Measurements from ENCODE around the gene CACNA2D4. TPM values are rescaled to one million over a fixed set of nuclear protein-coding genes. Genes with fewer than 3 reads are reported as not detected.
A peak's percentile ranks its signal among the peaks of the same experiment; 100 is the strongest.

Gene CACNA2D4
- total and polyA plus RNA-seq, 2 of the 13 experiments (the other 11 are each of a cell fraction or from before 2014, with no cell fraction given) = 14.2 to 136 TPM

DNA sequence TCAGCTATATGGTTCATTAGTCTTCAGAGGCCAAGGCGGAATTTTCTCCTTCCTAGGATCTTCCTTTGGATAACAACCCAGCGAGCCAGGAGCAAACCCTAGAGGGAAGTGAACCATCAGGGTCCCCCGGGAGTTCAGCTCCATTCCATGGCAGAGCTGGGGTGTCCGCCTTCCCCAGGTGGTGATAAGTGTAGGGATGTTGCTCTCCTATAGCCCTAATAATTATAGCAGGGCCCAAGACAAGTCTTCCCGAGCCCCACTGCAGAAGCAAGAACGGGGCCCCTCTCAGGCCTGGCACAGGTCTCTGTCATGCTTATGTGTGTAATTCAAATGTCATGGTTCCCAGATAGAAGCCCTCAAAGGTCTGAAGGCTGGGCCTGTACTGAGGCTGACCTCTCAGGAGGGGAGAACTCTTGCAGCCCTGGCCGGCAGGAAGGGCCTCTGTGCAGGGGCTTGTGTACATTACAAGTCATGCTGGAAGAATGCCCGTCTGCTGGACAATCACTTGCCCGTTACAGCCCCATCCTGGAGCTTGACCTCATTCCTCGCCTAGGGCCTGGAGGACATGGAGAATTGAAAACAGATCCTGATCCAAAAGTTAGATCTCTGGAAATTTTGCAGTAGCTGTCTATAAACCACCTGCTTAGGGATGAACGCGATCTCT is 80.8 kb downstream of the CACNA2D4 start (continued):
- TF ChIP-seq, protein P1, sequence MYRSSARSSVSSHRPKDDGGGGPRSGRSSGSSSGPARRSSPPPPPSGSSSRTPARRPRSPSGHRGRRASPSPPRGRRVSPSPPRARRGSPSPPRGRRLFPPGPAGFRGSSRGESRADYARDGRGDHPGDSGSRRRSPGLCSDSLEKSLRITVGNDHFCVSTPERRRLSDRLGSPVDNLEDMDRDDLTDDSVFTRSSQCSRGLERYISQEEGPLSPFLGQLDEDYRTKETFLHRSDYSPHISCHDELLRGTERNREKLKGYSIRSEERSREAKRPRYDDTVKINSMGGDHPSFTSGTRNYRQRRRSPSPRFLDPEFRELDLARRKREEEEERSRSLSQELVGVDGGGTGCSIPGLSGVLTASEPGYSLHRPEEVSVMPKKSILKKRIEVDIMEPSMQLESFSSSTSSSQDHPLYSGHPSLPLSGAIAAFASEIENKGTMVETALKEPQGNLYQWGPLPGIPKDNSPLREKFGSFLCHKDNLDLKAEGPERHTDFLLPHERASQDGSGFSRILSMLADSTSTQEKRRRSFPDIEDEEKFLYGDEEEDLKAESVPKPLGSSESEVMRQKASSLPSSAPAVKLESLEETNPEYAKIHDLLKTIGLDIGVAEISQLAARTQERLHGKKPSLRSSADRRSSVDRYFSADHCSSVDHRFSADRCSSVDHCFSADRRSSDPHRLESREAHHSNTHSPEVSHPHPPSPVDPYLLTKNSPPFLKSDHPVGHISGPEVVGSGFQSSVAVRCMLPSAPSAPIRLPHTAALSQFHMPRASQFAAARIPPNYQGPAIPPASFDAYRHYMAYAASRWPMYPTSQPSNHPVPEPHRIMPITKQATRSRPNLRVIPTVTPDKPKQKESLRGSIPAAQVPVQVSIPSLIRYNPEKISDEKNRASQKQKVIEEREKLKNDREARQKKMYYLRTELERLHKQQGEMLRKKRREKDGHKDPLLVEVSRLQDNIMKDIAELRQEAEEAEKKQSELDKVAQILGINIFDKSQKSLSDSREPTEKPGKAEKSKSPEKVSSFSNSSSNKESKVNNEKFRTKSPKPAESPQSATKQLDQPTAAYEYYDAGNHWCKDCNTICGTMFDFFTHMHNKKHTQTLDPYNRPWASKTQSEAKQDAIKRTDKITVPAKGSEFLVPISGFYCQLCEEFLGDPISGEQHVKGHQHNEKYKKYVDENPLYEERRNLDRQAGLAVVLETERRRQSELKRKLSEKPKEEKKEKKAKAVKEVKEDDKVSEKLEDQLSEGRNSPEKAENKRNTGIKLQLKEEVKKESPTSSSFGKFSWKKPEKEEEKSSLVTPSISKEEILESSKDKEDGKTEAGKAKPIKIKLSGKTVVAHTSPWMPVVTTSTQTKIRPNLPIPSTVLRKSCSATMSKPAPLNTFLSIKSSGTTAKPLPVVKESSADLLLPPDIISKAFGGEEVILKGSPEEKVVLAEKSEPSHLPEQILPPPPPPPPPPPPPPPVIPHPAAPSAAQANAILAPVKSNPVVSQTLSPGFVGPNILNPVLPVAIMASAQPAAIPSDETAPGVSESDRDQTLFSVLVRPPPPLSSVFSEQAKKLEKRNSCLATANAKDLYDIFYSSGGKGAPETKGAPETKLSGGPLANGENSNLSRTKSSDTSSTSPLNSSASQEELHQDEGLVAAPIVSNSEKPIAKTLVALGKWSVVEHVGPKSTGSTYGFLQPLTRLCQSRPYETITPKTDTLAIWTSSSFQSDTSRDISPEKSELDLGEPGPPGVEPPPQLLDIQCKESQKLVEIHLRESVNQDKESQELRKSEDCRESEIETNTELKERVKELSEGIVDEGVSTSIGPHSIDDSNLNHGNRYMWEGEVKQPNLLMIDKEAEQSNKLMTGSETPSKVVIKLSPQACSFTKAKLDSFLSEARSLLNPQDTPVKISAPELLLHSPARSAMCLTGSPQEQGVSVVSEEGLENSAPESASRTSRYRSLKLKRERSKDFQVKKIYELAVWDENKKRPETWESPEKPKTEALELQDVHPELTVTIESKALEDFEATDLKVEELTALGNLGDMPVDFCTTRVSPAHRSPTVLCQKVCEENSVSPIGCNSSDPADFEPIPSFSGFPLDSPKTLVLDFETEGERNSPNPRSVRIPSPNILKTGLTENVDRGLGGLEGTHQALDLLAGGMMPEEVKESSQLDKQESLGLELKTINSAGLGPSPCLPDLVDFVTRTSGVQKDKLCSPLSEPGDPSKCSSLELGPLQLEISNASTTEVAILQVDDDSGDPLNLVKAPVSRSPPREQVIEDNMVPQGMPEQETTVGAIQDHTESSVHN (CRISPR knock-in tag; IDR thresholded peaks at IDR 0.05) = no peak
- TF ChIP-seq ZNF674 (CRISPR knock-in tag; IDR thresholded peaks at IDR 0.05; ENCODE audit: low read depth) (no peak), ZBTB7A (CRISPR knock-in tag; IDR thresholded peaks at IDR 0.05) (no peak), GABPB1 (CRISPR knock-in tag; IDR thresholded peaks at IDR 0.05) (peak; percentile 48; the same call in 1 of the 2 replicates), FOXP1 (IDR thresholded peaks at IDR 0.05) (no peak), FOXP1 (CRISPR knock-in tag; IDR thresholded peaks at IDR 0.05) (0 out of 2 replicates have a peak, but pooled peaks have one; percentile 58), SUZ12 (IDR thresholded peaks at IDR 0.05; ENCODE audit: low read depth, low read length) (no peak), HDAC1 (CRISPR knock-in tag; IDR thresholded peaks at IDR 0.05) (peak; percentile 71), JUN (CRISPR knock-in tag; IDR thresholded peaks at IDR 0.05) (peak; percentile 94), EP300 (IDR thresholded peaks at IDR 0.05; ENCODE audit: low read depth in 2 of 2, low read length in 2 of 2) (peak in 1 of 2 experiments; percentile 82; a peak in 2 of 4 replicates), EP300 (CRISPR knock-in tag; IDR thresholded peaks at IDR 0.05; ENCODE audit: borderline replicate concordance) (peak; percentile 73; the same call in 1 of the 2 replicates), ZSCAN9 (CRISPR knock-in tag; IDR thresholded peaks at IDR 0.05; ENCODE audit: borderline replicate concordance) (0 out of 2 replicates have a peak, but pooled peaks have one; percentile 42), ZNF775 (CRISPR knock-in tag; IDR thresholded peaks at IDR 0.05; ENCODE audit: borderline replicate concordance) (no peak)
- TF ChIP-seq, protein P2, sequence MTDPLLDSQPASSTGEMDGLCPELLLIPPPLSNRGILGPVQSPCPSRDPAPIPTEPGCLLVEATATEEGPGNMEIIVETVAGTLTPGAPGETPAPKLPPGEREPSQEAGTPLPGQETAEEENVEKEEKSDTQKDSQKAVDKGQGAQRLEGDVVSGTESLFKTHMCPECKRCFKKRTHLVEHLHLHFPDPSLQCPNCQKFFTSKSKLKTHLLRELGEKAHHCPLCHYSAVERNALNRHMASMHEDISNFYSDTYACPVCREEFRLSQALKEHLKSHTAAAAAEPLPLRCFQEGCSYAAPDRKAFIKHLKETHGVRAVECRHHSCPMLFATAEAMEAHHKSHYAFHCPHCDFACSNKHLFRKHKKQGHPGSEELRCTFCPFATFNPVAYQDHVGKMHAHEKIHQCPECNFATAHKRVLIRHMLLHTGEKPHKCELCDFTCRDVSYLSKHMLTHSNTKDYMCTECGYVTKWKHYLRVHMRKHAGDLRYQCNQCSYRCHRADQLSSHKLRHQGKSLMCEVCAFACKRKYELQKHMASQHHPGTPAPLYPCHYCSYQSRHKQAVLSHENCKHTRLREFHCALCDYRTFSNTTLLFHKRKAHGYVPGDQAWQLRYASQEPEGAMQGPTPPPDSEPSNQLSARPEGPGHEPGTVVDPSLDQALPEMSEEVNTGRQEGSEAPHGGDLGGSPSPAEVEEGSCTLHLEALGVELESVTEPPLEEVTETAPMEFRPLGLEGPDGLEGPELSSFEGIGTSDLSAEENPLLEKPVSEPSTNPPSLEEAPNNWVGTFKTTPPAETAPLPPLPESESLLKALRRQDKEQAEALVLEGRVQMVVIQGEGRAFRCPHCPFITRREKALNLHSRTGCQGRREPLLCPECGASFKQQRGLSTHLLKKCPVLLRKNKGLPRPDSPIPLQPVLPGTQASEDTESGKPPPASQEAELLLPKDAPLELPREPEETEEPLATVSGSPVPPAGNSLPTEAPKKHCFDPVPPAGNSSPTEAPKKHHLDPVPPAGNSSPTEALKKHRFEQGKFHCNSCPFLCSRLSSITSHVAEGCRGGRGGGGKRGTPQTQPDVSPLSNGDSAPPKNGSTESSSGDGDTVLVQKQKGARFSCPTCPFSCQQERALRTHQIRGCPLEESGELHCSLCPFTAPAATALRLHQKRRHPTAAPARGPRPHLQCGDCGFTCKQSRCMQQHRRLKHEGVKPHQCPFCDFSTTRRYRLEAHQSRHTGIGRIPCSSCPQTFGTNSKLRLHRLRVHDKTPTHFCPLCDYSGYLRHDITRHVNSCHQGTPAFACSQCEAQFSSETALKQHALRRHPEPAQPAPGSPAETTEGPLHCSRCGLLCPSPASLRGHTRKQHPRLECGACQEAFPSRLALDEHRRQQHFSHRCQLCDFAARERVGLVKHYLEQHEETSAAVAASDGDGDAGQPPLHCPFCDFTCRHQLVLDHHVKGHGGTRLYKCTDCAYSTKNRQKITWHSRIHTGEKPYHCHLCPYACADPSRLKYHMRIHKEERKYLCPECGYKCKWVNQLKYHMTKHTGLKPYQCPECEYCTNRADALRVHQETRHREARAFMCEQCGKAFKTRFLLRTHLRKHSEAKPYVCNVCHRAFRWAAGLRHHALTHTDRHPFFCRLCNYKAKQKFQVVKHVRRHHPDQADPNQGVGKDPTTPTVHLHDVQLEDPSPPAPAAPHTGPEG (CRISPR knock-in tag; IDR thresholded peaks at IDR 0.05) = no peak
- TF ChIP-seq, protein P3, sequence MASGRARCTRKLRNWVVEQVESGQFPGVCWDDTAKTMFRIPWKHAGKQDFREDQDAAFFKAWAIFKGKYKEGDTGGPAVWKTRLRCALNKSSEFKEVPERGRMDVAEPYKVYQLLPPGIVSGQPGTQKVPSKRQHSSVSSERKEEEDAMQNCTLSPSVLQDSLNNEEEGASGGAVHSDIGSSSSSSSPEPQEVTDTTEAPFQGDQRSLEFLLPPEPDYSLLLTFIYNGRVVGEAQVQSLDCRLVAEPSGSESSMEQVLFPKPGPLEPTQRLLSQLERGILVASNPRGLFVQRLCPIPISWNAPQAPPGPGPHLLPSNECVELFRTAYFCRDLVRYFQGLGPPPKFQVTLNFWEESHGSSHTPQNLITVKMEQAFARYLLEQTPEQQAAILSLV (CRISPR knock-in tag; IDR thresholded peaks at IDR 0.05; ENCODE audit: borderline replicate concordance) = 0 out of 2 replicates have a peak, but pooled peaks have one; percentile 40
